HG02981 (cell line): ENCODE data around the gene MTHFSD.

Experiments
- ATAC-seq: cut with Tn5 transposase; IDR thresholded peaks from one replicate; pipeline ENCODE4 v1.9.1; 2021; ENCODE audit warnings: mild to moderate bottlenecking, moderate library complexity; ENCODE audit not compliant: unreplicated experiment

The MTHFSD gene

DNA sequence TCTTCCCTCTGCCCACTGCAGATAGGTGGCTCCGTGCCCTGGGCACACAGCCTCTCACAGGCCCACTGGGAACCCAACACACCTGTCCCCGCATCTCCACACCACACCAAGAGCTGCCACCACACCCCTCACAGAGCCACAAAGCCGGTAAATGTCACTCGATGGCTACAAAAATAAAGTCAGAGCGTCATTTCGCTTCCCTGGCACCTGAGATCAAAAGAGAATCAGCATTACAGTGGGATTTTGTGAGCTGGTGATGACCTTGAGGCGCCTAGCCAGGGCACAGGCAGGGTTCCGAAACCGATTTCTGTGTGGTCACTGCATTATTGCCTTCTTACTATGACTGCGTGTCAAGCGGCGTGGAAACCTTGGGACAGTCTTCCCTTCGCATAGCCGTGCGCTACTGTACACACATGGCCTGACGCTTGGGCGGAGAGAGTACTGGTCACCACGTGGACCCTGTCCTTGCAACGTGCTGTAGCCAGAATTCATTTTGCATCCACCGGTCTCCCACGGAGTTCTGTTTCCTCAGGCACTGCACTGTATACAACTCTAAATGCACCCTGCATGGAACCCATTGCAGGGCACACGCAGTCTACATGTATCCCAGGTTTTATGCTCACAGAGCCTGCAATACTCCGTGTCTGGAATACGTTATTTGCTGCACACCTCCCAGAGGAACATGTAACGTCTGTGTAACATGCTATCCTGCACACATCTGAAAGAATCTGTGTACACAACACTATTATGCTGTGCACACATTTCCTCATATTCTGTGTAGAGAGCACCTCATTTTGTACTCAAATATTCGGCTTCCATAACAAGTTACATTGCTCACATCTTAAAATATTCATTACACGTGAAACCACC is 50.5 kb downstream of the MTHFSD start:
- ATAC-seq: no peak

- no peak for ATAC-seq
Observed at GRCh38 chr16:86503830-86504229, 51.2 kb downstream of the MTHFSD start.

DNA sequence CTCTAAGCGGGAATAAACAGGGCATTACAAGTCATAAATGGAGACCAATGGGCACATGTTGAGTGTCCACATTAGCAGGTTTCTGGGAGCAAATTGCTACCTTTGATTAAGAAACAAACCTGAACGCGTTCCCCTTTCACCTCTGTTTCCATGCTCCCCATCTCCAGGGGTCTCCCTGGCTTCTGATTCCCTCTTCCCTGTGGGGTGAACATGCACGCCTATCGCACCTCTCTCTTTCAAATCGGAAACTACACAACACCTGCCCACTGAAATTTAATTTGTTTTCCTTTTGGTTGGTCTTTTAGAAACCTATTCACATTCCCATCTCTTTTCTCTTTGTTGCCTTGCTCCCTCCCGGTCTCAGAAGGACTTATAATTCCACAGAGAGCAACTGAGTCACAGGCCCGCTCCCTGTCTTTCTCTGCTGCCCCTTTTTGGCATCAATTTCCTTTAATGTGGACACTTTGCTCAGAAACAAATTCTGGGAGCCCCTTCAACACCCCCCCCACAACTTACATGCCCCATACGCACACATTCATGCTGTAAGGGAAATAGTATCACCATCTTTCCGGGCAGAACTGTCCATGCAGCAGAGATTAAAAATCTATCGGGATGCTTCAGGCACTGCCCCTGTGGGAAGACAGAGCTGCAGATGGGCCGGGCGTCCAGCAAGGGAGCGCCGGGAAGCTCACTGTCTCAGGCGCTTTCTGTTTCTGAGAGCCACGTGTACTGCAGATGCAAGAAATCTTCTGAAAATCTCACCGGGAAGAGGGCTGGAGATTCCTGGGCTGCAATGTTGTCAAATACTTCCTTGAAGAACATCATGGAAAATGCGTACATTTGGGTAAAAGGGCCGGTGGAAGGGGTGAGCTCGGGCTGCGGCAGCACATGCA is 51.9 kb downstream of the MTHFSD start:
- ATAC-seq: no peak

GRCh38 chr16:86501989-86502855 is 52.8 kb downstream of the MTHFSD start:
- no peak for ATAC-seq

DNA sequence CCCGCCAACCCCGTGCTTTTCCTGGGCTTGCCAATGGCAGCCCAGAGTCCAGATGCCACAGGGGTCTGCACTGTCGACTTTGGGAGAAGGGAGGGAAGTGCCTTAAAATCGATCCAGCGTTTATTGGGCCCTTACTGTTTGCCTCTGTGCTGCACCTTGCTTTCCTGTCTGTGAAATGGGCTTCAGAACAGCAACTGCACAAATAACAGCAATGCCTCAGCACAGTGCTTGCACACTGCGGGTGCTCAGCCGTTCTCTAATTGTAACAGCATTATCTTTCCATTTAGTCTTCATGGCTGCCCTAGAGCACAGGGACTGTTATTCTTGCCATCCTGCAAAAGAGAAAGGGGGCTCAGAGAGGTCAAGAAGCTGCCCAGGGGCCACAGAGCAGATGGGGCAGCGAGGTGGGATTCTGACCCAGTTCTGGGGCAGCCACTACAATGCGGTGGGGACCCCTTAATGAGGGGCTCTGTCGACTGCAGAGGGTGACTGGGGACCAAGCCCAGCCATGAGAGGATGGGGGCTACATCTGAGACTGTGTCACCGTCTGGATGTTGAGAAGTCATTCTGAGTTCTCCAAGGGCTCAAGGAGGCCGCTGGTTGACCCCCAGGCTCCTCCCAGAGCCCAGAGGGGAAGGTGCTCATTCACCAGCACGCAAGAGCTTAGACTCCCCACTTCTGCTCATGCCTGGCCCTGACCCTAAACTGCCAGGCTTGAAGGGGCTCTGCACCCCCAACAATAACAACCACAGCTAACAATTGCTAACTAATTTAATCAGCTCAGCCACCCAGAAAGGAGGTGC is 54.1 kb downstream of the MTHFSD start:
- ATAC-seq: no peak

GRCh38 chr16:86499889-86500707 is 54.9 kb downstream of the MTHFSD start:
- no peak for ATAC-seq

- ATAC-seq: no peak
Observed at GRCh38 chr16:86499440-86499786, 55.6 kb downstream of the MTHFSD start.

DNA sequence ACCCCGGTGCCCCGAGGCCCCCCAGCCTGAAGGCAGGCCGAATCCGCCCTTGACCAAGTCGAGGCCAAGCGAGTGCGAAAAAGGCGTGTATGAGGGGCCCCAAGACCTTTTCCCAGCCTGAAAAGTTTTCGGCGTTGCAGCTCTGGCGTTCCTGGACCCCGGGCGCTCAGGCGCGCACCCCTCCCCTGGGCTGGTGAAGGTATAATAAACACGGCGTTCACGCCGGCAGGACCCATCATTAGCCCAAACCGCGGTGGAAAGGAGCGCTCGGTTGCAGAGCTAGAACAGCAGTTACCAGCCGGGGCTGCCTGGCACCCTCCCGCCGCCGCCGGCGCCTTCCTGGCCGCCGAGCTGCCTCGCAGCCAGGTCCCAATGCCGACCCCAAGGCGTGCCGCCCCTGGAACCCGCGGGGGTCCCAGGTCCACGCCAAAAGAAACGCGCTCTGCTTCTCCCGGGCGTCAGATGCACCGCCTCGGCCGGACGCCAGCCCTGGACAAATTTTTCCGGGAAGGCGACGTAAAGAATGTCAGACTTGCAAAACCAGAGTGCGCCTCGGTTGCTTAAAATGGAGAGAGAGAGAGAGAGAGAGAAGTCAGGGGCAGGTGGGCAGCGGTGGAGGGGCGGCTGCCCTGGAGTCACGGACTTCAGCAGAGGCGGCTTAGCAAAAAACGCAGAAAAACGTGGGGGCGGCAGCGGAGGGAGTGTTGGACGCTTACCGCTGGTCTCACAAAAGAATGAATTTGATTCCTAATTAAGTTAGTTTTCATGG is 56.2 kb downstream of the MTHFSD start:
- ATAC-seq: no peak

DNA sequence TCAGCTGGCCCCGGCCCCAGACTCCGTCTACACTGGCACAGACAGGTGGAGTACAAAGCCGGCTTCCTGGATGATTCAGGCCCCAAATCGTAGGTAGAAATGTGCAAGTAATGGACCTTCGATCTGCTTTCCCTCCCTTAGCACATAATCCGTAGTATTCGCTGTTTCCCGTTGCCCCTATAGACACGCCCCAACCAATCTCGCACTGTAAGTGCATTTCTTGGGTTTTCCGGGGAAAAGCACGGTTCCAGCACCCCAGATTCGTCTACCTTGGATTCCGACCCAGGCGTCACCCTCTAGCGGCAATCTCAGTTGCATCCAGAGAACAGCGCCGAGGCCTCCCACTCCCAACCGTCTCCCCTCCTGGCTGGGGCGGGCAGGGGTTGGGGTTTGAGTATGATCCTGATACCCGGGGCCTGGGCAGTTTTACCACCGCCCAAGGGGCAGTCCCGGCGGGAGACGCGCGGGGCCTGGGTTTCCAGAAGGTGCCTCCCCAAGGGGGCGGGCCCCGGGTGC is 56.8 kb downstream of the MTHFSD start:
- no peak for ATAC-seq

DNA sequence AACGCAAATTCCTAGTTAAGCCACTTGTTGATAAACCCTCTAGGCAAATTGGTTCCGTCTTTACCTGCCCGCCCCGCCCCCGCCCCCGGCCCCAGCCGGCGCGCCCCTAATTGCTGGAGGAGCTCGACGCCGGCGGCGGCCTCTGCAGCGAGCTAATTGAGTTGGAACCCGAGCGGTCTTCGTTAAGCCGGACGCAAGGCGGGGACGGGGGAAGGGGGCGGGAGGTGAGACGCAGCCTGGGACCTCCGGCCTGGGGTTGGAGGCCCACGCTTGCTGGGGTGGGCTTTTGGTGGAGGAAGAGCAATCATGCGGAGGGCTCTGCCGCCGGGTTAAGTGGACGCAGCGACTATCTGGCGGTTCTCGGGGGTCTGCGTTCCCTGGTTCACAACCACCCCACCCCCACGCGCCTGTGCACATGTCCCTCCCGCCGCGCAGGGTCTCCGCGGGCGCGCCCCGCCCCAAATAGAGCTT is 57.4 kb downstream of the MTHFSD start:
- ATAC-seq: no peak

DNA sequence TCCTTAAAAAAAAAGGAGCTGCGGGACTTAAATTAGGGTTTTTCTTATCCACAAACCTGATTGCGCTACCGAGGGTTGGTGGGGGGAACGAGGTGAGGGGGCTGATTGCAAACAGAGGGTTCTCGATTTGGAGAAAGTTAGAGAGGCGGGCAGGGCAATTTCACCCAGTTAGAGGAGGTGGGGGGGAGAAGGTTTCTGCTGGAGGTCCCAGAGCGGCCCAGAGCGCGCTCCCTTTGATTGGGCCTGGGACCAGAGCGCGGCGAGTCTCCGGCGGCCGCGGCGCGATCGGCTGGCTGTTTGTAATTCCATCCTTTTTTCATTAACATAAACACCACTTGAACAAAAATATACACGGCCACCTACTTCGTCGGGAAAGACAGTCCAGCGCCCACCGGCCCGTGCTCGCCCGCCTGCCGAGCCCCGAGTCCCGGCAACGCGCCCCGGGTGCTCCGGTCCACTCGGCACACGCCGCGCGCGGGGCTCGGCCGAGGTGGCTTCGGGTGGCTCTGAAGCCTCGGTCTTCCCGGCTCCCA is 58.0 kb downstream of the MTHFSD start:
- no peak for ATAC-seq

- ATAC-seq: no peak
Observed at GRCh38 chr16:86496262-86496928, 58.6 kb downstream of the MTHFSD start.

GRCh38 chr16:86495756-86496261 is 59.2 kb downstream of the MTHFSD start:
- ATAC-seq: no peak

GRCh38 chr16:86495357-86495701 is 59.7 kb downstream of the MTHFSD start:
- no peak for ATAC-seq

- ATAC-seq: no peak
Observed at GRCh38 chr16:86494565-86495356, 60.3 kb downstream of the MTHFSD start.

- no peak for ATAC-seq
Observed at GRCh38 chr16:86494039-86494564, 60.9 kb downstream of the MTHFSD start.
